GM12892 (cell line): ENCODE measurements around the gene RER1.

Experiments
- POLR2A ChIP-seq: IDR thresholded peaks from 2 replicates; pipeline ENCODE4 v1.6.1; 2011; ENCODE audit warnings: low read depth, low read length, control low read depth
- POLR2AphosphoS5 ChIP-seq: IDR thresholded peaks from 2 replicates; pipeline ENCODE4 v1.6.1; 2011; ENCODE audit warnings: low read depth, low read length, control low read depth
- TAF1 ChIP-seq: IDR thresholded peaks from 2 replicates; pipeline ENCODE4 v1.6.1; 2011; ENCODE audit warnings: low read depth, mild to moderate bottlenecking, control low read depth, low read length, borderline replicate concordance

- TF ChIP-seq POLR2AphosphoS5 (no peak), POLR2A (no peak), TAF1 (no peak)
Measured at GRCh38 chr1:2356911-2357845, 34.5 kb upstream of the RER1 start.
